DOHH2 (cell line): Measurements from ENCODE around the gene WBP2.

Experiments
- CTCF ChIP-seq: fragments of 200-600 bp; sonication (generic); IDR thresholded peaks from one replicate; pipeline ENCODE4 v1.5.1; 2014; ENCODE audit warnings: antibody characterized with exemption, mild to moderate bottlenecking, low read depth, low read length; ENCODE audit not compliant: poor library complexity, severe bottlenecking
- EZH2phosphoT487 ChIP-seq: fragments of 200-600 bp; sonication (generic); IDR thresholded peaks from 2 replicates; pipeline ENCODE4 v1.6.1; 2017; ENCODE audit warnings: borderline replicate concordance, mild to moderate bottlenecking, antibody characterized with exemption, low read length, moderate library complexity, mixed read lengths

- TF ChIP-seq EZH2phosphoT487: no peak
- no peak for TF ChIP-seq CTCF
Observed at GRCh38 chr17:75828741-75829140, 26.4 kb downstream of the WBP2 start.
